Retinal pigment epithelial cell (primary cell): ENCODE measurements around the gene RGS6.

Experiments
- DNase-seq: peaks from one replicate; pipeline ENCODE4 v3.0.0-alpha.2; 2010; ENCODE audit warnings: low read depth
- H3K4me3 ChIP-seq: 2 replicates; pipeline ENCODE4 v1.5.1; 2011; ENCODE audit warnings: mild to moderate bottlenecking, low read length, control low read depth, moderate library complexity
- CTCF ChIP-seq: conservative IDR thresholded peaks from 2 replicates; pipeline ENCODE4 v1.5.1; 2011; ENCODE audit warnings: low read depth, low read length, control low read depth, inconsistent platforms

The RGS6 gene

GRCh38 chr14:72610831-72611200, 678.6 kb downstream of the RGS6 start:
- DNase-seq: no peak
- no peak overlapping the region for H3K4me3 ChIP-seq
- no peak for TF ChIP-seq CTCF

- no peak overlapping the region for H3K4me3 ChIP-seq
- DNase-seq: no peak
- TF ChIP-seq CTCF: no peak
Observed at GRCh38 chr14:72611506-72611905, 679.3 kb downstream of the RGS6 start.

GRCh38 chr14:72612041-72612440, 679.8 kb downstream of the RGS6 start:
- H3K4me3 ChIP-seq: no peak overlapping the region
- TF ChIP-seq CTCF: no peak
- DNase-seq: no peak

- no peak for DNase-seq
- no peak for TF ChIP-seq CTCF
- no peak overlapping the region for H3K4me3 ChIP-seq
Observed at GRCh38 chr14:72613231-72613974, 681.2 kb downstream of the RGS6 start.

GRCh38 chr14:72613975-72614319, 681.7 kb downstream of the RGS6 start:
- TF ChIP-seq CTCF: no peak
- no peak for DNase-seq

GRCh38 chr14:72614365-72614764, 682.1 kb downstream of the RGS6 start:
- DNase-seq: no peak
- no peak for TF ChIP-seq CTCF
- H3K4me3 ChIP-seq: no peak overlapping the region

More at GRCh38 chr14:72613975-72614319, 681.7 kb downstream of the RGS6 start:
- H3K4me3 ChIP-seq: no peak overlapping the region

- TF ChIP-seq CTCF: no peak
- no peak overlapping the region for H3K4me3 ChIP-seq
- DNase-seq: no peak
Observed at GRCh38 chr14:72614891-72615415, 682.7 kb downstream of the RGS6 start.
